NCI-H1105 treated with DMSO at 0.1 percent for 48 hours (cell line): Measurements from ENCODE around the gene SCRT2.
"Not testable (repeated sequence)": the region's sequence is repeated elsewhere in the genome, so short reads cannot be mapped to it uniquely, and the experiment has no call there.

Experiments used
- DNase-seq: peaks from one replicate; lab custom pipeline; 2025; lab: John Stamatoyannopoulos, UW

SCRT2 gene

GRCh38 chr20:675453-676314 is at the start of gene SCRT2:
TSS of gene SCRT2 (minus strand) at chr20:675802. CDS start at chr20:675601, 201 bp downstream.
- peak; percentile 36 for DNase-seq

- DNase-seq, result not testable (repeated sequence)
Measured at GRCh38 chr20:724797-725196, 49.2 kb upstream of the SCRT2 start.

GRCh38 chr20:723756-724155 is 48.2 kb upstream of the SCRT2 start:
- DNase-seq, result no peak

GRCh38 chr20:722822-723644 is 47.4 kb upstream of the SCRT2 start:
- no peak for DNase-seq

DNA sequence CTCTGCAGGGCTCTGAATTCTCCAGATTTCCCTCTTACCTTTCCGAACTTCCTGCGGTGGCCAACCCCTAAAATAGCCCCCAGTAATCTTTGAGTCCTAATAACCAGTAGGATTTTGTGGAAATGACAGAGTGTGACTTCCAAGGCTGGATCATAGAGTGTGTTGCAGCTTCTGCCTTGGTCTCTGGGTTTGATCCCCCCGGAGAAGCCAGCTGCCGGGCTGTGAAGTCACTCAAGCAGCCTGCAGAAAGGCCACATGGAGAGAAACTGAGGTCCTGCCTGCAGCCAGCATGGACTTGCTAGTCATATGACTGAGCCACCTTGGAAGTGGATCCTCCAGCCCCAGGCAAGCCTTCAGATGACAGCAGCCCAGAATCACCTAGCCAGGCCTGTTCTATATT is 46.3 kb upstream of the SCRT2 start:
- DNase-seq, result no peak

DNA sequence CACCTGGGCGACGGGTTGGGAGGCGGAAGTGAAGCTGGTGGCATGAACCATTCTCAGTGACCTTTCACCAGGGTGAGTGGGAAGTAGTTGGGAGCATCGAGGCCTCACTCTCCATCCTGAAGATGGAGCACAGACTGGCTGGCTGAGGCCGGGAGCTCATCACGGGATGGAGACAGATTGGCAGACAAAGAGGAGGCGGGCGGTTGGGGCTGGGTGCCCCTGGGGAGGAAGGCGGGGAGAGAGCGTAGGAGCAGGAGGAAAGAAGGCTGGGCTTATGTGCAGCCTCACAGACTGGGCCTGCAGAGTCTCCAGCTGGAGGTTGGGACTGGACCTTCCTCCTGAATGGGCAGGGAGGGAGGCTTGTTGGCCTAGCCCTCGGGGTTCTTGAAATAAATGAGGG is 44.2 kb upstream of the SCRT2 start:
- no peak for DNase-seq

DNA sequence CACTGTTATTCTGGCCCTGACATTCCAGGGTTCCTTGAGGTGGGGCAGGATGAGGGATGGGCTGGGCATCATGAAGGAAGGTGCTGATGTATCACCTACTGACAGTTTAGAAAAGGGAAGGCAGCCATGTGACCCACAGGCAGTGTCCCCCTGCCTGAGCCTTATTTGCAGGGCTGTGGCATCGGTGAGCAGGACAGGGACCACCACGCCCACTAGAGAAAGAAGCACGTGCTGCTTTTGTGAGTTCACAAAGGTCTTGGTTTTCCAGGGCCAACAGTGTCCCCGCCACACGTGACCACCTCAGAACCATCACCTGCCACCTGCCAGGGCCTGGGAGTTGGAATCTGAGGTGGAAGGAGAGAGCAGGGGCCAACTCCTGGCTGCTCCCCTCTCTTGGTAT is 43.5 kb upstream of the SCRT2 start:
- no peak for DNase-seq

GRCh38 chr20:717832-718231 is 42.2 kb upstream of the SCRT2 start:
- no peak for DNase-seq

- no peak for DNase-seq
Measured at GRCh38 chr20:717271-717670, 41.7 kb upstream of the SCRT2 start.

GRCh38 chr20:714453-714852 is 38.9 kb upstream of the SCRT2 start:
- DNase-seq, result no peak

GRCh38 chr20:711576-711975 is 36.0 kb upstream of the SCRT2 start:
- DNase-seq, result no peak

- DNase-seq, result no peak
Measured at GRCh38 chr20:710780-711450, 35.3 kb upstream of the SCRT2 start.

DNA sequence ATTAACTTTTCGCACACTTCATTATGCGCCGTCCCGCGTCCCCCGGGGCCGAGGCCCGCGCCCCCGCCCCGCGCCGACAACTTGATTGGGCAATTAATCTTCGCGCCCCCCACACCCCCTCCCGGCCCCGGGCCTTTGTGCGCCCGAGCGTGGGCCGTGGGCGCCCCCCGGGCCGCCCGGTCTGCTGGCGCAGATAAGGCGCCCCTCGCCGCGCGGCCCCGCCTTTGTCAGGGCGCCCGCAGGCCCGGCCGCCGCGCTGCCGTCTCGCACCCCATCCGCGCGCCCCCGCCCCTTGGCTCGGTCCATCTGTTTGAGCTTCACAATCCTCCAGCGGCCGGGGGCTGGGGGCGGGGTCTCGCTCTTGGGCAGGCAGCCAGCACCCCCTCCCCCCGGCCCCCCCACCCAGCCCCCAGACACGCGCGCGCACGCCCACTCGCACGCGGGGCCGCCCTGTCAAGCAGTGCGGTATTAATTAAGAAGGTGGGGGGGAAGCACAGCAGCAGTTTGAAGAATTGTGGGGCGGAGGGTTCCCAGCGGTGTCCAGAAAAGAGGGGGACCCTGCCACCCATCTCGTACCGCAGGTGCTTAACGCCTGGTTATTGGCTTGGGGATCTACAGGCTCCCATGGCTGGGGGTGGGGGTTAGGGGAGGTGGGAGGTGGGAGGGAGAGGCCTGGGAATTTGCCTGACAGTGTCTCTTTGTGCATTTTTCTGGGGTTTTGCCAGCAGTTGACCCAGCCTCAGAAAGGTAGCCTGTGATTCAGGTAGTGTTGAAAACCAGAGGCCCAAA is 34.6 kb upstream of the SCRT2 start:
- DNase-seq, result peak; percentile 34

GRCh38 chr20:709423-709822 is 33.8 kb upstream of the SCRT2 start:
- DNase-seq, result peak; percentile 82

- no peak for DNase-seq
Measured at GRCh38 chr20:708956-709355, 33.4 kb upstream of the SCRT2 start.

- DNase-seq, result no peak
Measured at GRCh38 chr20:707451-708110, 32.0 kb upstream of the SCRT2 start.

DNA sequence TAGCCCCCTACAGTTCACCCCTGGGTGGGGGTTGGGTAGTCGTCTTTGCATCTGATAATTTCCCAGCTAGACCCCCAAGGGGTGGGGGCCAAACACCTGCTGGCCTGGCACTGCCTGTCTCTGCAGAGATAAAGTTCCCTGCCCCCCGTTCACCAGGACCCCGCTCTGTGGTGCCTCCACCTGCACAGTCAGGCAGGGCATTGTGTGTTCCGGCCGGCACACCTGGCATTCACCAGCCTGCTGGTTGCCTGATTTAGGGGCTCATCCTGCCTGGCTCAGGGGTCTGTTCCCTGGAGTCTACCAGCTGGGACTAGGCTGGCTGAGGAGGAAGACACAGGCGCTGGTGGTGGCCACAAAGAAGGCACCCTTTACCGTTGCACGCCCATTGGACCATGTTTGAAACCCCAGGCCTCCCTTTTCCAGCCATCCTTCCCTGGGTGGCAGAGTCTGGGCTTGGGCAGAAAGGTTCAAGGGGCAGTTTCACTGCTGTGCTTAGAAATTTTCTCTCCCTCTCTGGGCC is 30.8 kb upstream of the SCRT2 start:
- DNase-seq, result no peak

DNA sequence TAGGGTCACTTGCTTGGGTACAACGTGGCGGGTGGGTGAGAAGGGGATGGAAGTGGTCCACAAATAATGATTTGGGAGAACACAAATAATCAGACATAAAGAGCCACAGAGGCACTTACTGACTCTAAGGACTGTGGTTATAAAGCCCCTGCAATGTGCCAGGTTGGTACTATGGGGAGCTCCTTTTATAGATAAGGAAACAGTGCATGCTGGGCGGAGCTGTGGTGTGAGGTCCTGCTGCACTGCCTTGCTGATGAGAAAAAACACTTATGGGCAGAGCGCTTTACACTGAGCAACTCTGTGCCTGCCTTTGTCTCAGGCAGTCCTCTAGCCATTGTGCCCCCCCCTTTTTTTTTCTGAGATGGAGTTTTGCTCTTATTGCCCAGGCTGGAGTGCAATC is 29.1 kb upstream of the SCRT2 start:
- DNase-seq, result no peak

DNA sequence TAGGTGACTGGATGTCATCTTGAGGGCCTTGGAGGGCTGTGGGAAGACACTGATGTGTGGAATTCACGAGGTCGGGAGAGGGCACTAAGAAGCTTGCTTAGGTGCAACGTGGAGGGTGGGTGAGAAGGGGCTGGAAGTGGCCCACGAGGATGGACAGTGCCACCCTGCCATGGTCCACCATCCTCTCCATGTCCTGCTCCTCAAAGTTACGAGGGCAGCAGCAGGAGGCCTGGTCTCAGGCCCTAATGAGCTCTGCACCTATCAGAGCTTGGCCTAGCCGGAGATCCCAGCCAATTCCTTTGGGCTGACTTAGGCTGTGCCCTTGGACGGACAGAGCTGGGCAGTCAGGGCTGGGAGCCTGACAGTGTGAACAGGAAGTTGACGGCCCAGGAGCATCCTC is 27.8 kb upstream of the SCRT2 start:
- no peak for DNase-seq

- no peak for DNase-seq
Measured at GRCh38 chr20:703006-703405, 27.4 kb upstream of the SCRT2 start.
